Middle frontal gyrus (tissue), 1 donor: ENCODE measurements around the gene IGF2BP2.

ENCODE experiments used
- DNase-seq: peaks from one replicate; pipeline ENCODE4 v3.0.0-alpha.2; 2015; ENCODE audit warnings: low spot score; ENCODE audit errors: extremely low spot score

The IGF2BP2 gene

GRCh38 chr3:185767002-185767688 is 57.7 kb downstream of the IGF2BP2 start:
- DNase-seq: no peak

GRCh38 chr3:185766329-185767001 is 58.4 kb downstream of the IGF2BP2 start:
- DNase-seq: no peak

- no peak for DNase-seq
Measured at GRCh38 chr3:185764980-185765370, 59.9 kb downstream of the IGF2BP2 start.

GRCh38 chr3:185764163-185764979 is 60.5 kb downstream of the IGF2BP2 start:
- DNase-seq: no peak

- no peak for DNase-seq
Measured at GRCh38 chr3:185763347-185764005, 61.4 kb downstream of the IGF2BP2 start.

- no peak for DNase-seq
Measured at GRCh38 chr3:185760550-185760949, 64.3 kb downstream of the IGF2BP2 start.

GRCh38 chr3:185760088-185760487 is 64.8 kb downstream of the IGF2BP2 start:
- DNase-seq: no peak

- no peak for DNase-seq
Measured at GRCh38 chr3:185759512-185759911, 65.3 kb downstream of the IGF2BP2 start.

- no peak for DNase-seq
Measured at GRCh38 chr3:185758912-185759311, 65.9 kb downstream of the IGF2BP2 start.

- DNase-seq: no peak
Measured at GRCh38 chr3:185757176-185757575, 67.7 kb downstream of the IGF2BP2 start.

- no peak for DNase-seq
Measured at GRCh38 chr3:185756477-185756876, 68.4 kb downstream of the IGF2BP2 start.

- no peak for DNase-seq
Measured at GRCh38 chr3:185754920-185755319, 69.9 kb downstream of the IGF2BP2 start.

GRCh38 chr3:185753354-185753753 is 71.5 kb downstream of the IGF2BP2 start:
- no peak for DNase-seq

GRCh38 chr3:185750702-185751101 is 74.1 kb downstream of the IGF2BP2 start:
- no peak for DNase-seq

GRCh38 chr3:185750015-185750414 is 74.8 kb downstream of the IGF2BP2 start:
- no peak for DNase-seq

GRCh38 chr3:185746470-185746869 is 78.4 kb downstream of the IGF2BP2 start:
- no peak for DNase-seq

GRCh38 chr3:185744997-185745843 is 79.6 kb downstream of the IGF2BP2 start:
- DNase-seq: no peak

GRCh38 chr3:185741586-185741985 is 83.3 kb downstream of the IGF2BP2 start:
- DNase-seq: no peak

GRCh38 chr3:185740133-185740532 is 84.7 kb downstream of the IGF2BP2 start:
- no peak for DNase-seq

GRCh38 chr3:185739264-185739701 is 85.6 kb downstream of the IGF2BP2 start:
- no peak for DNase-seq
